CD14-positive monocyte (primary cell): Measurements from ENCODE around the gene CAMK2A. TPM values are rescaled to one million over a fixed set of nuclear protein-coding genes. Genes with fewer than 3 reads are reported as not detected.

Experiments
- DNase-seq, 3 donors: peaks; one replicate each; pipeline ENCODE4 v3.0.0-alpha.2; 2011 to 2022
- H2AFZ ChIP-seq: 2 replicates; pipeline ENCODE4 v1.6.0; 2012; ENCODE audit warnings: mild to moderate bottlenecking, low read depth, low read length, inconsistent platforms; ENCODE audit not compliant: insufficient read depth, poor library complexity, severe bottlenecking
- H3K27ac ChIP-seq, 2 donors: 1 replicate in 1 of 2; 2 replicates in 1 of 2; pipeline ENCODE4 v1.5.1; 2012 to 2013; ENCODE audit warnings: low read length in 2 of 2, control low read depth in 1 of 2, inconsistent platforms in 1 of 2, low read depth in 1 of 2, mild to moderate bottlenecking in 1 of 2
- H3K27me3 ChIP-seq, 2 donors: one replicate each; pipeline versions ENCODE4 v1.6.0 to v1.6.1; 2011 to 2013; ENCODE audit warnings: low read length in 2 of 2; ENCODE audit not compliant: control insufficient read depth in 2 of 2, insufficient read depth in 2 of 2
- H3K36me3 ChIP-seq, 2 donors: replicated peaks in 1 of 2; 1 replicate in 1 of 2; 2 replicates in 1 of 2; pipeline versions ENCODE4 v1.5.1 to v1.6.1; 2012 to 2013; ENCODE audit warnings: low read length in 2 of 2, control low read depth in 1 of 2, inconsistent platforms in 1 of 2, mild to moderate bottlenecking in 1 of 2; ENCODE audit not compliant: insufficient read depth in 2 of 2, control insufficient read depth in 1 of 2
- H3K4me1 ChIP-seq, 2 donors: 1 replicate in 1 of 2; 2 replicates in 1 of 2; pipeline versions ENCODE4 v1.5.1 to v1.6.1; 2012 to 2013; ENCODE audit warnings: low read length in 2 of 2, control low read depth in 1 of 2, inconsistent platforms in 1 of 2, mild to moderate bottlenecking in 1 of 2, moderate library complexity in 1 of 2; ENCODE audit not compliant: insufficient read depth in 2 of 2, control insufficient read depth in 1 of 2
- H3K4me2 ChIP-seq: replicated peaks from 2 replicates; pipeline ENCODE3; 2012; ENCODE audit warnings: low read length, moderate library complexity, mild to moderate bottlenecking; ENCODE audit not compliant: poor library complexity, severe bottlenecking; ENCODE audit errors: extremely low read depth
- H3K4me3 ChIP-seq, 3 experiments: fragments of 200-600 bp in 1 of 3; sonication (generic) in 1 of 3; replicated peaks in 1 of 3; 1 replicate in 2 of 3; 2 replicates in 1 of 3; pipeline ENCODE4 v1.5.1; 2011 to 2013; ENCODE audit warnings: low read length in 3 of 3, mild to moderate bottlenecking in 3 of 3, control low read depth in 2 of 3, low read depth in 2 of 3, inconsistent platforms in 1 of 3, moderate library complexity in 1 of 3
- H3K79me2 ChIP-seq: 2 replicates; pipeline ENCODE4 v1.6.0; 2012; ENCODE audit warnings: mild to moderate bottlenecking, control low read depth, inconsistent platforms, low read length, moderate library complexity; ENCODE audit not compliant: insufficient read depth
- H3K9ac ChIP-seq: 2 replicates; pipeline ENCODE4 v1.6.0; 2017; ENCODE audit warnings: low read length, mild to moderate bottlenecking; ENCODE audit not compliant: insufficient read depth, poor library complexity, severe bottlenecking
- H3K9me3 ChIP-seq, 2 donors: replicated peaks in 1 of 2; 1 replicate in 1 of 2; 2 replicates in 1 of 2; pipeline versions ENCODE4 v1.5.1 to v1.6.1; 2012 to 2013; ENCODE audit warnings: low read length in 2 of 2, control low read depth in 1 of 2; ENCODE audit not compliant: control insufficient read depth in 1 of 2, insufficient read depth in 1 of 2
- H4K20me1 ChIP-seq: 2 replicates; pipeline ENCODE4 v1.6.0; 2012; ENCODE audit warnings: mild to moderate bottlenecking, low read length, control low read depth, moderate library complexity; ENCODE audit not compliant: insufficient read depth
- H3K27ac Mint-ChIP-seq, 7 donors: one replicate each; pipeline ENCODE4 v1.8.0; 2020; ENCODE audit warnings: mild to moderate bottlenecking in 7 of 7, mixed read lengths in 7 of 7, moderate library complexity in 6 of 7, inconsistent platforms in 2 of 7
- H3K27me3 Mint-ChIP-seq, 3 donors: one replicate each; pipeline ENCODE4 v1.8.0; 2021 to 2022; ENCODE audit warnings: low read depth in 3 of 3, mild to moderate bottlenecking in 3 of 3, mixed read lengths in 3 of 3, moderate library complexity in 3 of 3, inconsistent platforms in 1 of 3
- H3K36me3 Mint-ChIP-seq, 2 donors: one replicate each; pipeline ENCODE4 v1.8.0; 2020; ENCODE audit warnings: mixed read lengths in 2 of 2, inconsistent platforms in 1 of 2, mild to moderate bottlenecking in 1 of 2
- H3K4me1 Mint-ChIP-seq: one replicate; pipeline ENCODE4 v1.8.0; 2020; ENCODE audit warnings: mild to moderate bottlenecking, mixed read lengths
- H3K4me3 Mint-ChIP-seq, 2 donors: one replicate each; pipeline ENCODE4 v1.8.0; 2020; ENCODE audit warnings: mild to moderate bottlenecking in 2 of 2, mixed read lengths in 2 of 2, moderate library complexity in 1 of 2
- H3K9me3 Mint-ChIP-seq, 7 donors: one replicate each; pipeline ENCODE4 v1.8.0; 2020 to 2022; ENCODE audit warnings: mixed read lengths in 7 of 7, mild to moderate bottlenecking in 6 of 7, moderate library complexity in 6 of 7, inconsistent platforms in 2 of 7
- WGBS: methylation state at CpG from one replicate; pipeline ENCODE4 v1.1.5; 2013; ENCODE audit warnings: missing lambda C conversion rate; ENCODE audit not compliant: insufficient coverage; 5-methylcytosine and 5-hydroxymethylcytosine counted together
- intact Hi-C, 2 donors: fragments of 100-400 bp; cut with micrococcal nuclease; formaldehyde crosslinking; loops; one replicate each; pipeline versions ENCODE4 v1.15.0 to v1.15.1; 2023
- polyA plus RNA-seq, 3 donors: library from polyadenylated mRNA; depleted of rRNA in 1 of 3; unstranded in 2 of 3; stranded (reverse) in 1 of 3; fragments of 300-500 nt in 2 of 3; fragments of >200 nt in 1 of 3; fragmentation: Illumina TruSeq in 2 of 3; gene quantifications; 1 replicate in 2 of 3; 2 replicates in 1 of 3; pipeline ENCODE4 v1.2.3, GENCODE V29; 2012 to 2021
- TF ChIP-seq, protein P1 (sequence below): fragments of 200-600 bp; IDR thresholded peaks from one replicate; pipeline ENCODE4 v1.8.0; 2022; ENCODE audit warnings: antibody characterized with exemption, mild to moderate bottlenecking

Gene CAMK2A
- polyA plus RNA-seq, 3 donors, result not detected

DNA sequence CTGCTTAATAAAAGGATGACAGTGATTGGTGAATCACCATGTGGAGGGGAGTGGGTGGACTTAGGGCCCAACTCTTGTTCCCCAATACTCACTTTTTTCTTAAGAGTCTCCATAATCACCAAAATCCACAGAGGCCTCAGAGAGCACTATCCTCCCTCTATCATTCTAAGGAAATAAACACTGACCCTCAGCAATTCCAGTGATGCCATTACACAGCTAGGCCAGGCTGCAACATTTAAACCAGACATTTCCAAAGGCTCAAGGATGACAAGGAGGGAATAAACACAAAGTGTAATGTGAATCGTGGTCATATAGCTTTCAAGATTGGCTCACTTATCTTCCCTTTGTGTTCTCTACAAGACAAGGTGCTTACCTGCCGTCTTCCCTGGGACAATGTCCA is 15.5 kb upstream of the CAMK2A start:
- no peaks in the 10 kb centered on the region for H3K36me3 ChIP-seq
- TF ChIP-seq, protein P1, sequence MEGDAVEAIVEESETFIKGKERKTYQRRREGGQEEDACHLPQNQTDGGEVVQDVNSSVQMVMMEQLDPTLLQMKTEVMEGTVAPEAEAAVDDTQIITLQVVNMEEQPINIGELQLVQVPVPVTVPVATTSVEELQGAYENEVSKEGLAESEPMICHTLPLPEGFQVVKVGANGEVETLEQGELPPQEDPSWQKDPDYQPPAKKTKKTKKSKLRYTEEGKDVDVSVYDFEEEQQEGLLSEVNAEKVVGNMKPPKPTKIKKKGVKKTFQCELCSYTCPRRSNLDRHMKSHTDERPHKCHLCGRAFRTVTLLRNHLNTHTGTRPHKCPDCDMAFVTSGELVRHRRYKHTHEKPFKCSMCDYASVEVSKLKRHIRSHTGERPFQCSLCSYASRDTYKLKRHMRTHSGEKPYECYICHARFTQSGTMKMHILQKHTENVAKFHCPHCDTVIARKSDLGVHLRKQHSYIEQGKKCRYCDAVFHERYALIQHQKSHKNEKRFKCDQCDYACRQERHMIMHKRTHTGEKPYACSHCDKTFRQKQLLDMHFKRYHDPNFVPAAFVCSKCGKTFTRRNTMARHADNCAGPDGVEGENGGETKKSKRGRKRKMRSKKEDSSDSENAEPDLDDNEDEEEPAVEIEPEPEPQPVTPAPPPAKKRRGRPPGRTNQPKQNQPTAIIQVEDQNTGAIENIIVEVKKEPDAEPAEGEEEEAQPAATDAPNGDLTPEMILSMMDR, result no peak
- DNase-seq, result no peak
- peaks cover 31 to 43% of the 10 kb centered on the region in 2 donors for H3K27me3 ChIP-seq
- H3K4me2 ChIP-seq, result no peak overlapping the region
- no peak overlapping the region for H3K9ac ChIP-seq
- Mint-ChIP-seq H3K27me3 (peaks cover 33 to 46% (median 40%) of the 10 kb centered on the region in 3 donors), H3K4me1 (peaks cover 2% of the 10 kb centered on the region), H3K4me3 (no peak overlapping the region), H3K36me3 (no peaks in the 10 kb centered on the region), H3K27ac (no peak overlapping the region), H3K9me3 (peaks cover 0 to 9% (median 2%) of the 10 kb centered on the region in 7 donors)
- H3K27ac ChIP-seq, result no peak overlapping the region
- H3K4me3 ChIP-seq, result no peak overlapping the region
- no peaks in the 10 kb centered on the region for H3K79me2 ChIP-seq
- H3K4me1 ChIP-seq, result no peaks in the 10 kb centered on the region
- H3K9me3 ChIP-seq, result peaks cover 0 to 6% of the 10 kb centered on the region in 2 donors
- intact Hi-C loops, result no loop called here
- H4K20me1 ChIP-seq, result no peaks in the 10 kb centered on the region
- 100% methylated on average over 1 of the region's 2 CpGs for WGBS
- H2AFZ ChIP-seq, result no peak overlapping the region

DNA sequence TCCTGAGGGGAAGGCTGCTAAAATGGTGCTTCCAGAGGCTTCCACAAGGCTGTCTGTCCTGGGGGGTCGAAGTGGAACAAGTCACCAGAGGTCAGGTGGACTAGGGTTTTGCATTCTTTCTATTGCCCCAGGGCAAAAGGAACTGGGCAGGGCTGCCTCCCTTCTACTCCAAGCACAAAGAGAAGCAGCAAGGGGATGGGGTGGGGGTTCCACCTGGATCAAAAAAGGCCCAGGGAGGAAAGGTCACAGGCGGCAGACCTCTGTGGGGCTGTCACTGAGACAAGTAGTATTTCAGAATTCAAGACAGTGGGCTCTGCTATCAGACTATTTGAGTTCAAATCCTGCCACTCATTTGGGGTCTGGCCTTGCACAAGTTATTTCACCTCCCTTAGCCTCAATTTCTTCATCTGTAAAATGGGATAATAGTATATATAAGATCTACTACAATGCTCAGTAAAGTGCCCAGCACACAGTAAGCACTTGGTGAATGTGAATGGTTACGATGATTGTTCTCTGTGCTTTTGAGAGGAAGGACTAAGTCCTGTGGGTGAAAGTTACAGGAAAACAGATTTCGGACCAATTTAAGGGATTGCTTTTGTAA is 15.0 kb upstream of the CAMK2A start:
- no peak overlapping the region for H3K27ac Mint-ChIP-seq
- no peaks in the 10 kb centered on the region for H3K36me3 Mint-ChIP-seq
- no peaks in the 10 kb centered on the region for H3K4me1 ChIP-seq
- H3K27me3 Mint-ChIP-seq, result peaks cover 33 to 51% (median 42%) of the 10 kb centered on the region in 3 donors
- no peak overlapping the region for H3K27ac ChIP-seq
- intact Hi-C loops, result no loop called here
- no peaks in the 10 kb centered on the region for H3K36me3 ChIP-seq
- no peaks in the 10 kb centered on the region for H4K20me1 ChIP-seq
- TF ChIP-seq, protein P1, result no peak
- no peak for DNase-seq
- 93% methylated on average over 2 of the region's 4 CpGs for WGBS
- no peak overlapping the region for H3K4me2 ChIP-seq
- H2AFZ ChIP-seq, result no peak overlapping the region
- H3K9me3 Mint-ChIP-seq, result peaks cover 0 to 9% (median 2%) of the 10 kb centered on the region in 7 donors
- peaks cover 31 to 46% of the 10 kb centered on the region in 2 donors for H3K27me3 ChIP-seq
- H3K9me3 ChIP-seq, result peaks cover 0 to 6% of the 10 kb centered on the region in 2 donors
- no peak overlapping the region for H3K4me3 ChIP-seq
- H3K4me1 Mint-ChIP-seq, result peaks cover 2% of the 10 kb centered on the region
- peak overlapping the region in 1 of 2 donors; percentile 16 for H3K4me3 Mint-ChIP-seq
- no peaks in the 10 kb centered on the region for H3K79me2 ChIP-seq
- no peak overlapping the region for H3K9ac ChIP-seq
